ENCODE measurements around the gene MAP2K5.
A peak's percentile ranks its signal among the peaks of the same experiment; 100 is the strongest.

Gene MAP2K5

GRCh38 chr15:67745073-67746006 is 202.8 kb downstream of the MAP2K5 start:
- Histone ChIP-seq H3K36me3 (ENCODE audit: insufficient read depth, low read length) (no peaks in the 10 kb centered on the region), H3F3A (ENCODE audit: insufficient read depth, low read length) (no peaks in the 10 kb centered on the region), H3K79me2 (ENCODE audit: insufficient read depth, low read length) (no peaks in the 10 kb centered on the region), H3K9me3 (ENCODE audit: low read length) (no peaks in the 10 kb centered on the region), H3K27ac (ENCODE audit: low read depth, low read length, poor library complexity, severe bottlenecking) (peak overlapping the region; percentile 1), H3K4me3 (ENCODE audit: low read depth, low read length, poor library complexity, severe bottlenecking) (no peak overlapping the region), H4K20me1 (ENCODE audit: insufficient read depth, low read length) (no peaks in the 10 kb centered on the region), H3K4me1 (ENCODE audit: insufficient read depth, low read length, severe bottlenecking) (peaks cover 41% of the 10 kb centered on the region), H3K9ac (ENCODE audit: low read length) (no peak overlapping the region), H2AFZ (ENCODE audit: low read length) (no peak overlapping the region), H3K9me2 (ENCODE audit: low read depth, low read length) (no peaks in the 10 kb centered on the region), H3K4me2 (ENCODE audit: low read length) (no peak overlapping the region), H3K27me3 (ENCODE audit: insufficient read depth, low read length) (no peaks in the 10 kb centered on the region)
- no peak for TF ChIP-seq EZH2 (IDR thresholded peaks at IDR 0.05; ENCODE audit: borderline replicate concordance, low read length)
- TF ChIP-seq, protein P1, sequence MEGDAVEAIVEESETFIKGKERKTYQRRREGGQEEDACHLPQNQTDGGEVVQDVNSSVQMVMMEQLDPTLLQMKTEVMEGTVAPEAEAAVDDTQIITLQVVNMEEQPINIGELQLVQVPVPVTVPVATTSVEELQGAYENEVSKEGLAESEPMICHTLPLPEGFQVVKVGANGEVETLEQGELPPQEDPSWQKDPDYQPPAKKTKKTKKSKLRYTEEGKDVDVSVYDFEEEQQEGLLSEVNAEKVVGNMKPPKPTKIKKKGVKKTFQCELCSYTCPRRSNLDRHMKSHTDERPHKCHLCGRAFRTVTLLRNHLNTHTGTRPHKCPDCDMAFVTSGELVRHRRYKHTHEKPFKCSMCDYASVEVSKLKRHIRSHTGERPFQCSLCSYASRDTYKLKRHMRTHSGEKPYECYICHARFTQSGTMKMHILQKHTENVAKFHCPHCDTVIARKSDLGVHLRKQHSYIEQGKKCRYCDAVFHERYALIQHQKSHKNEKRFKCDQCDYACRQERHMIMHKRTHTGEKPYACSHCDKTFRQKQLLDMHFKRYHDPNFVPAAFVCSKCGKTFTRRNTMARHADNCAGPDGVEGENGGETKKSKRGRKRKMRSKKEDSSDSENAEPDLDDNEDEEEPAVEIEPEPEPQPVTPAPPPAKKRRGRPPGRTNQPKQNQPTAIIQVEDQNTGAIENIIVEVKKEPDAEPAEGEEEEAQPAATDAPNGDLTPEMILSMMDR (IDR thresholded peaks at IDR 0.05; ENCODE audit: low read length), result no peak

GRCh38 chr15:67746022-67746421 is 203.5 kb downstream of the MAP2K5 start:
- Histone ChIP-seq H3K79me2 (ENCODE audit: insufficient read depth, low read length) (no peaks in the 10 kb centered on the region), H3K36me3 (ENCODE audit: insufficient read depth, low read length) (no peaks in the 10 kb centered on the region), H3K27ac (ENCODE audit: low read depth, low read length, poor library complexity, severe bottlenecking) (no peak overlapping the region), H3K9me3 (ENCODE audit: low read length) (no peaks in the 10 kb centered on the region), H3K4me3 (ENCODE audit: low read depth, low read length, poor library complexity, severe bottlenecking) (no peak overlapping the region), H3K9ac (ENCODE audit: low read length) (no peak overlapping the region), H3K9me2 (ENCODE audit: low read depth, low read length) (no peaks in the 10 kb centered on the region), H3F3A (ENCODE audit: insufficient read depth, low read length) (no peaks in the 10 kb centered on the region), H4K20me1 (ENCODE audit: insufficient read depth, low read length) (no peaks in the 10 kb centered on the region), H3K27me3 (ENCODE audit: insufficient read depth, low read length) (no peaks in the 10 kb centered on the region), H2AFZ (ENCODE audit: low read length) (no peak overlapping the region), H3K4me1 (ENCODE audit: insufficient read depth, low read length, severe bottlenecking) (peaks cover 47% of the 10 kb centered on the region), H3K4me2 (ENCODE audit: low read length) (no peak overlapping the region)
- TF ChIP-seq EZH2 (IDR thresholded peaks at IDR 0.05; ENCODE audit: borderline replicate concordance, low read length), result no peak
- TF ChIP-seq, protein P1 (IDR thresholded peaks at IDR 0.05; ENCODE audit: low read length), result no peak

- Histone ChIP-seq H2AFZ (ENCODE audit: low read length) (no peak overlapping the region), H3K9ac (ENCODE audit: low read length) (no peak overlapping the region), H3F3A (ENCODE audit: insufficient read depth, low read length) (no peaks in the 10 kb centered on the region), H3K9me2 (ENCODE audit: low read depth, low read length) (no peaks in the 10 kb centered on the region), H3K36me3 (ENCODE audit: insufficient read depth, low read length) (no peaks in the 10 kb centered on the region), H3K27ac (ENCODE audit: low read depth, low read length, poor library complexity, severe bottlenecking) (no peak overlapping the region), H3K4me3 (ENCODE audit: low read depth, low read length, poor library complexity, severe bottlenecking) (no peak overlapping the region), H3K27me3 (ENCODE audit: insufficient read depth, low read length) (no peaks in the 10 kb centered on the region), H4K20me1 (ENCODE audit: insufficient read depth, low read length) (no peaks in the 10 kb centered on the region), H3K4me1 (ENCODE audit: insufficient read depth, low read length, severe bottlenecking) (peaks cover 47% of the 10 kb centered on the region), H3K4me2 (ENCODE audit: low read length) (no peak overlapping the region), H3K9me3 (ENCODE audit: low read length) (no peaks in the 10 kb centered on the region), H3K79me2 (ENCODE audit: insufficient read depth, low read length) (no peaks in the 10 kb centered on the region)
- no peak for TF ChIP-seq EZH2 (IDR thresholded peaks at IDR 0.05; ENCODE audit: borderline replicate concordance, low read length)
- TF ChIP-seq, protein P1 (IDR thresholded peaks at IDR 0.05; ENCODE audit: low read length), result no peak
Measured at GRCh38 chr15:67746450-67746849, 203.9 kb downstream of the MAP2K5 start.

All from OCI-LY1 (cell line).